NCI-H526 (cell line): ENCODE measurements around the gene SMPDL3B.

Experiments
- DNase-seq, 2 experiments: peaks; one replicate each; lab custom pipeline; 2025; lab: John Stamatoyannopoulos, UW

The SMPDL3B gene

GRCh38 chr1:27934818-27935549 is at the start of gene SMPDL3B:
Gene SMPDL3B, plus strand, starts transcription at chr1:27935000. Its CDS starts 184 bp downstream, at chr1:27935184.
- peak; percentile 67 to 88 for DNase-seq

- DNase-seq: no peak
Observed at GRCh38 chr1:27885114-27885528, 49.7 kb upstream of the SMPDL3B start.

- DNase-seq: no peak
Observed at GRCh38 chr1:27885621-27886352, 49.0 kb upstream of the SMPDL3B start.

GRCh38 chr1:27886353-27886679 is 48.5 kb upstream of the SMPDL3B start:
- DNase-seq: no peak

DNA sequence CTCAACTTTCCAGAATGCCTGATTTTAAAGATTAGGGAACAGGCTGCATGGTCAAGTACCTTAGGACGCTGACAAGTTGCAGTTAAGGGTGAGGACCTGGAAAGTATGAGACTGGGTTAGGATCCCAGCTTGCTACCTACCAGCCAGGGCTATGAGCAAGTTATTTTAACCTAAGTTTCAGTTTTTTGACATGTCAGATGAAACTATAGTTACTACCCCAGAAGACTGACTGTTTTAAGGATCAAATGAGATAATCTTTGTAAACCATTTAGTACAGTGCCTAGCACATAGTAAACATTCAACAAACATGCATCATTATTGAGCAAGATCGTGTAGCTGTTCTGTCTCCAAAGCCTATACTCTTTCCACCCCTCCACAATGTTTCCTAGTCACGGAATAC is 48.1 kb upstream of the SMPDL3B start:
- no peak for DNase-seq

GRCh38 chr1:27887215-27888021 is 47.4 kb upstream of the SMPDL3B start:
- no peak for DNase-seq

- no peak for DNase-seq
Observed at GRCh38 chr1:27889506-27889905, 45.3 kb upstream of the SMPDL3B start.

- DNase-seq: no peak
Observed at GRCh38 chr1:27891196-27891889, 43.5 kb upstream of the SMPDL3B start.

DNA sequence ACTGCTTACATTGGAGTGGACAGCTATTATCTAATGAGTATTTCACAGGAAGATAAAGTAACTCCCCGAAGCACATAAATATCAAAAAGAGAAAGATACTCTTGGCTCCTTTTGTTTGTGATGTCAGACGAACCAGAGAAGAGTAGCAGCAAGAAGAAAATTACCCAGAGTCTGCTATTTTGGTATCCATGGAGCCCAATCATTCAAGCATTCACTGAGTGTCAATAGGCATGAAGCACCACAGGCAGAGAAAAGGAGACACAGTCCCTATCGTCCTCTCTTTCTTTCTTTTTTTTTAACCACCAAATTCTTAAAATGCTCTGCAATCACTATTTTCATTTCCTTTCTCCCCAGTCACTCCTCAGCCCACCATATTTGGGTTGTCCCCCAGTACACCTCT is 40.3 kb upstream of the SMPDL3B start:
- no peak for DNase-seq

- no peak for DNase-seq
Observed at GRCh38 chr1:27906759-27907158, 28.0 kb upstream of the SMPDL3B start.

DNA sequence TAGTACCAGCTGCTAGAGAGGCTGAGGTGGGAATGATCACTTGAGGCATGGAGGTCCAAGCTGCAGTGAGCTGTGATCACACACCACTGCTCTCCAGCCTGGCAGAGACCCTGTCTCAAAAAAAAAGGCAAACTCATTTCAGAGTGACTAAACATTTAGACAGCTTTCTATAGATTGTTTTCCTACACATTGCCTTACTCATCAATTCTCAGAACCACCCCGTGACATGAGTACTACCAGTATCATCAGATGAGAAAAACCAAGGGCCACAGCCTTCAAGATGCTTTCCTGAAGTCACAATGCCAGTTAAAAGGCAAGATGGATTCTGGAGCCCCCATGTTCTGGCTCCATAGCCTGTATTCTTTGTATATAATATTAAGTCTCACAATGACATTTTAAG is 22.4 kb upstream of the SMPDL3B start:
- DNase-seq: no peak

DNA sequence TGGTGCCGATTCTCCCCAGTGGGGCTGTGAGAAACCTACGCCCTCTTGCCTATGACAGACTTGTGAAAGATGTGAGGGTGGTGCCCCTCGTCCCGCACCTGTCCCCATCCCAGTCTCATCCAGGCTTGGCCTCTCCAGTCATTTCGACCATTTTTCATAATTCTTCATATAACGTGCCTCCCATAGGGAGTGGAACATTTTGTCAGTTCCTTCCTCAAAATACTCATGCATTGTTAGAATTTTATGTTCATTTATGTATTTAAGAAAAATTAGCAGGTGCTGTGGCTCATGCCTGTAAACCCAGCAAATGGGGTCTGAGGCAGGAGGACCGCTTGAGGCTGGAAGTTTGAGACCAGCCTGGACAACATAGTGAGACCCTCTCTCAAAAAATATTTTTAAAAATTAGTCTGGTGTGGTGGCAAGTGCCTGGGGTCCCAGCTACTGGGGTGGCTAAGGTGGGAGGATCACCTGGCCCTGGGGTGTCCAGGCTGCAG is 19.7 kb upstream of the SMPDL3B start:
- DNase-seq: no peak

GRCh38 chr1:27922272-27922671 is 12.5 kb upstream of the SMPDL3B start:
- DNase-seq: no peak

GRCh38 chr1:27928216-27928954 is 6.4 kb upstream of the SMPDL3B start:
- no peak for DNase-seq

- no peak for DNase-seq
Observed at GRCh38 chr1:27931184-27931583, 3.6 kb upstream of the SMPDL3B start.

GRCh38 chr1:27931759-27932158 is 3.0 kb upstream of the SMPDL3B start:
- DNase-seq: no peak

GRCh38 chr1:27935721-27936120 is 921 bp downstream of the SMPDL3B start:
- DNase-seq: no peak

GRCh38 chr1:27936370-27936769 is 1.6 kb downstream of the SMPDL3B start:
- no peak for DNase-seq

DNA sequence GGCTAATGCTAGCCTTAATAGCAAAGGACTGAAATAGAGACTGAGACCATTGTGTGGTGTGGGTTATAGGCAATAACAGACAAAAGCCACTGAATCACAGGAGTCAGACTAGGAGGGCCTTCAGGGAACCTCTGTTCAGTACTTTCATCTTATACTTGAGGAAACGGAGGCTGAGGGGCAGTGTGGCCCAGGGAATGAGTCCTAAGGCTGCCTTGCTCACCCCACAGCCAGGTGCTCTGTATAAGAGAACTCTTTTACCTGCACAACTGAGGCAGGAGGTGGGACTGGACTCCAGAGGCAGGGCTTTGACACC is 2.7 kb downstream of the SMPDL3B start:
- no peak for DNase-seq

- no peak for DNase-seq
Observed at GRCh38 chr1:27938488-27938887, 3.7 kb downstream of the SMPDL3B start.

- DNase-seq: peak in 1 of 2 experiments; percentile 63
Observed at GRCh38 chr1:27940297-27940696, 5.5 kb downstream of the SMPDL3B start.
